Measurements from ENCODE around the gene PAH. TPM values are rescaled to one million over a fixed set of nuclear protein-coding genes. Genes with fewer than 3 reads are reported as not detected.

Gene PAH
- total RNA-seq, 1 experiment from 2014 or later = not detected

GRCh38 chr12:102921240-102921639 lies 4.2 kb upstream of the PAH start:
- no peak for TF ChIP-seq EZH2 (IDR thresholded peaks at IDR 0.05; ENCODE audit: borderline replicate concordance, low read depth, low read length, poor library complexity, severe bottlenecking)
- TF ChIP-seq CTCF (conservative IDR thresholded peaks at IDR 0.05; ENCODE audit: low read depth, low read length) = no peak
- ChIA-PET POLR2A (ENCODE audit: low non-redundant PET) (no interaction called here), CTCF (no interaction called here)
- H3K9me3 ChIP-seq (ENCODE audit: low read depth, low read length, poor library complexity, severe bottlenecking) = no peaks in the 10 kb centered on the region
- BruUV-seq (replicated peaks) = no TSS peak
- H3K4me1 ChIP-seq (ENCODE audit: insufficient read depth, low read length, poor library complexity, severe bottlenecking) = no peaks in the 10 kb centered on the region
- peaks cover 23% of the 10 kb centered on the region for H3K27me3 ChIP-seq (replicated peaks; ENCODE audit: insufficient read depth, low read depth, low read length, poor library complexity)
- no peak overlapping the region for H3K27ac ChIP-seq (ENCODE audit: low read depth, low read length, poor library complexity, severe bottlenecking)
- H3K36me3 ChIP-seq (ENCODE audit: insufficient read depth, low read length, poor library complexity, severe bottlenecking) = no peaks in the 10 kb centered on the region
- no peak overlapping the region for H3K4me3 ChIP-seq (ENCODE audit: low read depth, low read length, poor library complexity, severe bottlenecking)
- intact Hi-C loops (cut with micrococcal nuclease; ENCODE audit: unreplicated experiment) = no loop called here
- no peak for DNase-seq (ENCODE audit: low spot score)

- BruUV-seq (replicated peaks) = no TSS peak
- no peak overlapping the region for H3K27ac ChIP-seq (ENCODE audit: low read depth, low read length, poor library complexity, severe bottlenecking)
- no peak for TF ChIP-seq CTCF (conservative IDR thresholded peaks at IDR 0.05; ENCODE audit: low read depth, low read length)
- TF ChIP-seq EZH2 (IDR thresholded peaks at IDR 0.05; ENCODE audit: borderline replicate concordance, low read depth, low read length, poor library complexity, severe bottlenecking) = no peak
- H3K36me3 ChIP-seq (ENCODE audit: insufficient read depth, low read length, poor library complexity, severe bottlenecking) = no peaks in the 10 kb centered on the region
- intact Hi-C loops (cut with micrococcal nuclease; ENCODE audit: unreplicated experiment) = no loop called here
- DNase-seq (ENCODE audit: low spot score) = no peak
- H3K4me1 ChIP-seq (ENCODE audit: insufficient read depth, low read length, poor library complexity, severe bottlenecking) = no peaks in the 10 kb centered on the region
- H3K4me3 ChIP-seq (ENCODE audit: low read depth, low read length, poor library complexity, severe bottlenecking) = no peak overlapping the region
- no peaks in the 10 kb centered on the region for H3K9me3 ChIP-seq (ENCODE audit: low read depth, low read length, poor library complexity, severe bottlenecking)
- H3K27me3 ChIP-seq (replicated peaks; ENCODE audit: insufficient read depth, low read depth, low read length, poor library complexity) = peaks cover 14% of the 10 kb centered on the region
- CTCF ChIA-PET = no interaction called here
- POLR2A ChIA-PET (ENCODE audit: low non-redundant PET) = no interaction called here
Observed at GRCh38 chr12:102920271-102920670, 3.2 kb upstream of the PAH start.

- ChIA-PET POLR2A (ENCODE audit: low non-redundant PET) (no interaction called here), CTCF (no interaction called here)
- peaks cover 6% of the 10 kb centered on the region for H3K27me3 ChIP-seq (replicated peaks; ENCODE audit: insufficient read depth, low read depth, low read length, poor library complexity)
- TF ChIP-seq CTCF (conservative IDR thresholded peaks at IDR 0.05; ENCODE audit: low read depth, low read length) = no peak
- TF ChIP-seq EZH2 (IDR thresholded peaks at IDR 0.05; ENCODE audit: borderline replicate concordance, low read depth, low read length, poor library complexity, severe bottlenecking) = no peak
- no TSS peak for BruUV-seq (replicated peaks)
- no peaks in the 10 kb centered on the region for H3K4me1 ChIP-seq (ENCODE audit: insufficient read depth, low read length, poor library complexity, severe bottlenecking)
- H3K9me3 ChIP-seq (ENCODE audit: low read depth, low read length, poor library complexity, severe bottlenecking) = no peaks in the 10 kb centered on the region
- no peak overlapping the region for H3K27ac ChIP-seq (ENCODE audit: low read depth, low read length, poor library complexity, severe bottlenecking)
- H3K4me3 ChIP-seq (ENCODE audit: low read depth, low read length, poor library complexity, severe bottlenecking) = no peak overlapping the region
- H3K36me3 ChIP-seq (ENCODE audit: insufficient read depth, low read length, poor library complexity, severe bottlenecking) = no peaks in the 10 kb centered on the region
- intact Hi-C loops (cut with micrococcal nuclease; ENCODE audit: unreplicated experiment) = no loop called here
- no peak for DNase-seq (ENCODE audit: low spot score)
Observed at GRCh38 chr12:102918840-102919239, 1.8 kb upstream of the PAH start.
